ENCODE measurements around the gene RHOD. TPM values are rescaled to one million over a fixed set of nuclear protein-coding genes. Genes with fewer than 3 reads are reported as not detected.

The RHOD gene
- total and polyA plus RNA-seq, 9 of the 15 experiments (the other 6 are each of a cell fraction or from before 2014, with no cell fraction given) = not detected

GRCh38 chr11:67007126-67007525 lies 49.5 kb upstream of the RHOD start (continued):
- TF ChIP-seq REST (IDR thresholded peaks at IDR 0.05; ENCODE audit: borderline replicate concordance) = no peak
- no peak for TF ChIP-seq REST (CRISPR knock-in tag; IDR thresholded peaks at IDR 0.05; ENCODE audit: low read depth)
- TF ChIP-seq FOXA1 (IDR thresholded peaks at IDR 0.05; ENCODE audit: borderline replicate concordance) = no peak
- TF ChIP-seq PTBP1 (IDR thresholded peaks at IDR 0.05; ENCODE audit: low read depth, low read length) = no peak
- no peak for TF ChIP-seq NFIC (IDR thresholded peaks at IDR 0.05)
- TF ChIP-seq ZBTB1 (CRISPR knock-in tag; IDR thresholded peaks at IDR 0.05; ENCODE audit: borderline replicate concordance, low read depth) = no peak

Measured in K562 (cell line).